ENCODE results near the gene MYLK. TPM values are rescaled to one million over a fixed set of nuclear protein-coding genes. Genes with fewer than 3 reads are reported as not detected.

MYLK gene
- total RNA-seq, 1 donor from 2014 or later = 722 TPM

- DNase-seq (ENCODE audit: low read depth) = no peak
Observed at GRCh38 chr3:123876858-123877257, 7.3 kb downstream of the MYLK start.

GRCh38 chr3:123872621-123873020 lies 11.5 kb downstream of the MYLK start:
- peak; percentile 88 for DNase-seq (ENCODE audit: low read depth)

- DNase-seq (ENCODE audit: low read depth) = peak; percentile 95
Observed at GRCh38 chr3:123871946-123872345, 12.2 kb downstream of the MYLK start.

GRCh38 chr3:123870033-123870432 lies 14.1 kb downstream of the MYLK start:
- DNase-seq (ENCODE audit: low read depth) = peak; percentile 91

- peak; percentile 88 for DNase-seq (ENCODE audit: low read depth)
Observed at GRCh38 chr3:123869165-123869564, 15.0 kb downstream of the MYLK start.

- DNase-seq (ENCODE audit: low read depth) = no peak
Observed at GRCh38 chr3:123864706-123865105, 19.4 kb downstream of the MYLK start.

GRCh38 chr3:123862152-123862551 lies 22.0 kb downstream of the MYLK start:
- DNase-seq (ENCODE audit: low read depth) = no peak

GRCh38 chr3:123861081-123861836 lies 22.9 kb downstream of the MYLK start:
- DNase-seq (ENCODE audit: low read depth) = no peak

GRCh38 chr3:123859177-123859576 lies 25.0 kb downstream of the MYLK start:
- no peak for DNase-seq (ENCODE audit: low read depth)

- DNase-seq (ENCODE audit: low read depth) = no peak
Observed at GRCh38 chr3:123854905-123855304, 29.2 kb downstream of the MYLK start.

- no peak for DNase-seq (ENCODE audit: low read depth)
Observed at GRCh38 chr3:123853686-123854372, 30.3 kb downstream of the MYLK start.

GRCh38 chr3:123847209-123847608 lies 36.9 kb downstream of the MYLK start:
- DNase-seq (ENCODE audit: low read depth) = no peak

- DNase-seq (ENCODE audit: low read depth) = peak; percentile 87
Observed at GRCh38 chr3:123843668-123844067, 40.5 kb downstream of the MYLK start.

GRCh38 chr3:123842711-123843110 lies 41.4 kb downstream of the MYLK start:
- no peak for DNase-seq (ENCODE audit: low read depth)

- DNase-seq (ENCODE audit: low read depth) = peak; percentile 43
Observed at GRCh38 chr3:123841476-123842238, 42.5 kb downstream of the MYLK start.

- DNase-seq (ENCODE audit: low read depth) = no peak
Observed at GRCh38 chr3:123840961-123841360, 43.2 kb downstream of the MYLK start.

- no peak for DNase-seq (ENCODE audit: low read depth)
Observed at GRCh38 chr3:123837858-123838257, 46.3 kb downstream of the MYLK start.

GRCh38 chr3:123834631-123835030 lies 49.5 kb downstream of the MYLK start:
- peak; percentile 99 for DNase-seq (ENCODE audit: low read depth)

GRCh38 chr3:123833398-123833785 lies 50.7 kb downstream of the MYLK start:
- DNase-seq (ENCODE audit: low read depth) = peak; percentile 26

GRCh38 chr3:123832692-123833397 lies 51.3 kb downstream of the MYLK start:
- peak; percentile 51 for DNase-seq (ENCODE audit: low read depth)

- DNase-seq (ENCODE audit: low read depth) = no peak
Observed at GRCh38 chr3:123831420-123831819, 52.7 kb downstream of the MYLK start.

GRCh38 chr3:123821920-123822319 lies 62.2 kb downstream of the MYLK start:
- DNase-seq (ENCODE audit: low read depth) = no peak
